ENCODE results near the gene ADCY9.

Gene ADCY9

GRCh38 chr16:4120176-4120575 is 3.9 kb upstream of the ADCY9 start:
- no peak for DNase-seq

GRCh38 chr16:4117250-4117578 is 972 bp upstream of the ADCY9 start:
- no peak for DNase-seq

GRCh38 chr16:4115949-4116318 is 308 bp downstream of the ADCY9 start:
- no peak for DNase-seq

- peak; percentile 20 for DNase-seq
These were observed 863 bp downstream of the ADCY9 start for GRCh38 chr16:4115209-4115948.

GRCh38 chr16:4114257-4115208 is 1.7 kb downstream of the ADCY9 start:
- no peak for DNase-seq

GRCh38 chr16:4113358-4114256 is 2.6 kb downstream of the ADCY9 start:
- DNase-seq = no peak

GRCh38 chr16:4111748-4112696 is 4.2 kb downstream of the ADCY9 start:
- DNase-seq = no peak

- DNase-seq = no peak
These were observed 5.6 kb downstream of the ADCY9 start for GRCh38 chr16:4110680-4111079.

- DNase-seq = no peak
These were observed 6.2 kb downstream of the ADCY9 start for GRCh38 chr16:4110065-4110464.

GRCh38 chr16:4109250-4109736 is 6.9 kb downstream of the ADCY9 start:
- DNase-seq = no peak

GRCh38 chr16:4106516-4106915 is 9.7 kb downstream of the ADCY9 start:
- DNase-seq = no peak

- no peak for DNase-seq
These were observed 10.4 kb downstream of the ADCY9 start for GRCh38 chr16:4105848-4106247.

- DNase-seq = no peak
These were observed 12.5 kb downstream of the ADCY9 start for GRCh38 chr16:4103745-4104144.

- DNase-seq = no peak
These were observed 14.6 kb downstream of the ADCY9 start for GRCh38 chr16:4101421-4102219.

GRCh38 chr16:4098501-4098900 is 17.7 kb downstream of the ADCY9 start:
- DNase-seq = no peak

GRCh38 chr16:4097826-4098240 is 18.4 kb downstream of the ADCY9 start:
- DNase-seq = no peak

- no peak for DNase-seq
These were observed 19.7 kb downstream of the ADCY9 start for GRCh38 chr16:4096509-4096908.

GRCh38 chr16:4094127-4094773 is 22.0 kb downstream of the ADCY9 start:
- no peak for DNase-seq

GRCh38 chr16:4093495-4094126 is 22.6 kb downstream of the ADCY9 start:
- no peak for DNase-seq

Measured in activated CD4-positive, alpha-beta T cell treated with anti-CD3 and anti-CD28 coated beads for 1 hour (primary cell).